ENCODE data around the gene EXOC3.

Gene EXOC3

DNA sequence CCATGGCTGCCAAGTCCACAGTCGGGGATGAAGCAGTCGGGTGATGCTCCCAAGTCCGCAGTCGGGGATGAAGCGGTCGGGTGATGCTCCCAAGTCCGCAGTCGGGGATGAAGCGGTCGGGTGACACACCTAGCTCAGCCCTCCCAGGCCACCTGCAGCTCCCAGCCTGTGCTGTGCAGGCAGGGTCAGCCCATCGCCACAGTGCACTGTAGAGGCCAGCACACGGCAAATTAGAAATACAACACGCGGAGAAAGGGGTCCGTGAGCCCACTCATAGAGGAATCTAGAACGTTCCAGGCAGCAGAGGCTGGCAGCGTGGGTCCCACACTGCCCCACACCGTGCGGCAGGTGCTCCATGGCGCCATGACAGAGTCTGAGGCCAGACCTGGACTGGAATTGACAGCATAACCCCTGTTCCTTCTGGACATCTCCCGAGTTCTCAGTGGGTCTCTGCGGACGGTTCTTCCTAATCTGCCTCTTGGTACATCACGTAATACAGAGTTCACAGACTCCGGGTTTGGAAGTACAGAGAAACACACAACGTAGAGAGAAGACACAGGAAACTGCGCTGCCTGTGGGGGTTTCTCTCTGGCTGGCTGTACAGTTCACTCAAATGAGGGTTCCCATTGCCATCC is 7.7 kb upstream of the EXOC3 start:
- TF ChIP-seq FOXP2 (optimal IDR thresholded peaks at IDR 0.05; ENCODE audit: borderline replicate concordance, extremely low read depth, extremely low read length, insufficient read depth) (no peak), TAF1 (IDR thresholded peaks at IDR 0.05; ENCODE audit: borderline replicate concordance, insufficient read depth, low read length) (no peak), SIN3A (IDR thresholded peaks at IDR 0.05; ENCODE audit: borderline replicate concordance, insufficient read depth, low read length) (no peak), POLR2AphosphoS5 (IDR thresholded peaks at IDR 0.05; ENCODE audit: low read depth, low read length) (no peak)
- TF ChIP-seq, protein P1, sequence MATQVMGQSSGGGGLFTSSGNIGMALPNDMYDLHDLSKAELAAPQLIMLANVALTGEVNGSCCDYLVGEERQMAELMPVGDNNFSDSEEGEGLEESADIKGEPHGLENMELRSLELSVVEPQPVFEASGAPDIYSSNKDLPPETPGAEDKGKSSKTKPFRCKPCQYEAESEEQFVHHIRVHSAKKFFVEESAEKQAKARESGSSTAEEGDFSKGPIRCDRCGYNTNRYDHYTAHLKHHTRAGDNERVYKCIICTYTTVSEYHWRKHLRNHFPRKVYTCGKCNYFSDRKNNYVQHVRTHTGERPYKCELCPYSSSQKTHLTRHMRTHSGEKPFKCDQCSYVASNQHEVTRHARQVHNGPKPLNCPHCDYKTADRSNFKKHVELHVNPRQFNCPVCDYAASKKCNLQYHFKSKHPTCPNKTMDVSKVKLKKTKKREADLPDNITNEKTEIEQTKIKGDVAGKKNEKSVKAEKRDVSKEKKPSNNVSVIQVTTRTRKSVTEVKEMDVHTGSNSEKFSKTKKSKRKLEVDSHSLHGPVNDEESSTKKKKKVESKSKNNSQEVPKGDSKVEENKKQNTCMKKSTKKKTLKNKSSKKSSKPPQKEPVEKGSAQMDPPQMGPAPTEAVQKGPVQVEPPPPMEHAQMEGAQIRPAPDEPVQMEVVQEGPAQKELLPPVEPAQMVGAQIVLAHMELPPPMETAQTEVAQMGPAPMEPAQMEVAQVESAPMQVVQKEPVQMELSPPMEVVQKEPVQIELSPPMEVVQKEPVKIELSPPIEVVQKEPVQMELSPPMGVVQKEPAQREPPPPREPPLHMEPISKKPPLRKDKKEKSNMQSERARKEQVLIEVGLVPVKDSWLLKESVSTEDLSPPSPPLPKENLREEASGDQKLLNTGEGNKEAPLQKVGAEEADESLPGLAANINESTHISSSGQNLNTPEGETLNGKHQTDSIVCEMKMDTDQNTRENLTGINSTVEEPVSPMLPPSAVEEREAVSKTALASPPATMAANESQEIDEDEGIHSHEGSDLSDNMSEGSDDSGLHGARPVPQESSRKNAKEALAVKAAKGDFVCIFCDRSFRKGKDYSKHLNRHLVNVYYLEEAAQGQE (IDR thresholded peaks at IDR 0.05; ENCODE audit: insufficient read depth in 1 of 2, low read depth in 2 of 2, low read length in 2 of 2), result no peak

DNA sequence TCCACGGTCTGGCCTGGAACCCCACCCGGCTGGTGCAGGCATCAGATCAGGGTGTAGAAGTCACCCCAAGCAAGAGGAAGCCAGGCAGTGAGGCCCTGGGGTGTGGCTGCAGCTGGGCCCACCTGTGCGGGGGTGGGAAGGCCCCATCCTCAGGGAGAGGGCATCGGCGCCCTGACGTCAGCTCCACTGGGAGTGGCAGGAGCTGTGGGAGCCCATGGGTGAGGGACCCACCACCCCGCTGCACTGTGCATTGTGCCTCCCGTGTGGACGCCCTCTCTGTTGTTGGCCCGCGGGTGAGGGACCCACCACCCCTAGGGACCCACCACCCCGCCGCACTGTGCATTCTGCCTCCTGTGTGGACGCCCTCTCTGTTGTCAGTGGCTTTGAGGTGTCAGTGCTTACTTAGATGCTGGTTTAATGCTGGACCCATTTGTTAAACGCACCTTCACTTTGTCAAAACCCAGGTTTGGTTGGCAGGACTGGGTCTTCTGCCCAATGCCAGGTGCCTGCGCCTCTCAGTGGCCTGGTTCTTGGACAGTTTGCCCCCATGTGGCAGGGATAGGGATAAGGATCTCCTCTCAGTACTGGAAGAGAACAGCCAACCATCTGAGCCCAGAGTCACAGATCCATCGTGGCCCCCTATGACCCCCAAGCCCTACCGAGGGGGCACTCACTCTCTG is 6.9 kb upstream of the EXOC3 start:
- no peak for TF ChIP-seq SIN3A (IDR thresholded peaks at IDR 0.05; ENCODE audit: borderline replicate concordance, insufficient read depth, low read length)
- no peak for TF ChIP-seq POLR2AphosphoS5 (IDR thresholded peaks at IDR 0.05; ENCODE audit: low read depth, low read length)
- TF ChIP-seq TAF1 (IDR thresholded peaks at IDR 0.05; ENCODE audit: borderline replicate concordance, insufficient read depth, low read length), result no peak
- TF ChIP-seq FOXP2 (optimal IDR thresholded peaks at IDR 0.05; ENCODE audit: borderline replicate concordance, extremely low read depth, extremely low read length, insufficient read depth), result no peak
- TF ChIP-seq, protein P1 (IDR thresholded peaks at IDR 0.05; ENCODE audit: insufficient read depth in 1 of 2, low read depth in 2 of 2, low read length in 2 of 2), result no peak

DNA sequence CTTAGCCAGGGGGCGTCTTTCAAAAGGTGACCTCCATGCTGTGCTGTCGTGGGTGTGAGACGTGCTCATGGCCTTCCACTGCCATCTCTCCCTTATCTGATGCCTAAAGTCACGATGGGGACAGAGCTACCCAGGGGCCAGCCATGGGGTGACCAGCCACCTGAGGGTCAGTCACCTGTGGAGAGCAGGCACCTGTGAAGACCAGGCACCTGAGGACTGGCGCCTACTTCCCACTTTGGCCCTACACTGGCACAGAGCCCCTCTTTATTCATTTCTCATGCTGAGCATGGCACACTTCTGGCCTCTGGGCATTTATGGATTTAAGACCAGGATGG is 6.4 kb upstream of the EXOC3 start:
- TF ChIP-seq, protein P1 (IDR thresholded peaks at IDR 0.05; ENCODE audit: insufficient read depth in 1 of 2, low read depth in 2 of 2, low read length in 2 of 2), result no peak
- no peak for TF ChIP-seq TAF1 (IDR thresholded peaks at IDR 0.05; ENCODE audit: borderline replicate concordance, insufficient read depth, low read length)
- no peak for TF ChIP-seq FOXP2 (optimal IDR thresholded peaks at IDR 0.05; ENCODE audit: borderline replicate concordance, extremely low read depth, extremely low read length, insufficient read depth)
- no peak for TF ChIP-seq SIN3A (IDR thresholded peaks at IDR 0.05; ENCODE audit: borderline replicate concordance, insufficient read depth, low read length)

DNA sequence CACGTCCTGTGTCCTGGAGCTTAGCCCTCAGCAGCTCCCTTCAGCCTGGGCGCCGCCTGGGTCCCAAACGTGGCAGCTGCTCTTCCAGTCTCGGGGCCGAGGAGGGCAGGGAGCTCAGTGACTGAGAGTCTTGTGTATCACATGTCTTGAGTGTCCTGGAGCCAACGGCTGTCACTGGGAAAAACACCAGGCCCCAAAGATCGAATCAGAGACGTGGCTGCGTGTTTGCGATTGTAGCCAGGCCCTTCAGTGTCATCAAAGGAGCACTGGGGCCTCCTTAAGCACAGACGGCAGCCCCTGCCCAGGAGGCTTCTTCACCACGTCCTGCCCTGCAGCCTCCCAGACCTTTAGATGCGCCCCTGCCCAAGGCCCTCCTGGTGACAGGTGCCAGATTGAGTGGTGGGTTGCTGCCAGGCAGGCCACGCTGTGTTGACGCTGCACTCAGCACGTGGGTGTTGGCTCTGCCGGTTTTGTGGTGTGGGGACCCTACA is 5.7 kb upstream of the EXOC3 start:
- TF ChIP-seq POLR2AphosphoS5 (IDR thresholded peaks at IDR 0.05; ENCODE audit: low read depth, low read length) (no peak), TAF1 (IDR thresholded peaks at IDR 0.05; ENCODE audit: borderline replicate concordance, insufficient read depth, low read length) (no peak)

DNA sequence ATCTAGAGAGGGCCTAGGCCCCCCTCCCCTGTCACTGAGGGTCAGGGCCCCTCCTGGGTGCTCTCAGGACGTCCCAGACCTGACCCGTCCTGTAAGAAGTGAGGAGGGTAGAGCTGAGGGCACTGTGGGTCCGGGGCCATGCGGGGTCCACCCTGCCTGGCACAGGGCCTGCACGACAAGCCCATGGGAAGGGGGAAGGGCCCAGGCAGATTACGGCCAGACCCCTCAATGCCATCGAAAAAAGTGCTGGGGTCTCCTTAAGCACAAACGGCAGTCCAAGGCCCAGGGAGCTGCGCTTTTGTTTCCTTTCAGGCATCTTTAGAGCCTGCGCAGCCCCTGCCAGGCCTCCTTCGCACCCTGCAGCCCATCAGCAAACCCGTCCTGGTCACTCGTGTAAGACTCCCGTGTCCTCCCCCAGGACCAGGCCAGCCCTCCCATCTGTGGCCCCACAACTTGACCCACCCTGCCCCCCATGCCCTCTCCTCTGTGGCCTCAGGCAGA is 4.4 kb upstream of the EXOC3 start:
- TF ChIP-seq TAF1 (IDR thresholded peaks at IDR 0.05; ENCODE audit: borderline replicate concordance, insufficient read depth, low read length) (no peak), SIN3A (IDR thresholded peaks at IDR 0.05; ENCODE audit: borderline replicate concordance, insufficient read depth, low read length) (no peak), FOXP2 (optimal IDR thresholded peaks at IDR 0.05; ENCODE audit: borderline replicate concordance, extremely low read depth, extremely low read length, insufficient read depth) (no peak), POLR2AphosphoS5 (IDR thresholded peaks at IDR 0.05; ENCODE audit: low read depth, low read length) (no peak)
- TF ChIP-seq, protein P1 (IDR thresholded peaks at IDR 0.05; ENCODE audit: insufficient read depth in 1 of 2, low read depth in 2 of 2, low read length in 2 of 2), result no peak

Measured in PFSK-1 (cell line).